Suprapubic skin (tissue), 3 donors: ENCODE results near the gene MAGI3.

Experiments used
- CTCF ChIP-seq, 2 donors: fragments of 200-600 bp in 1 of 2; fragments of 450-650 bp in 1 of 2; sonication (generic) in 1 of 2; IDR thresholded peaks; one replicate each; pipeline ENCODE4 v1.5.1; 2016 to 2019; ENCODE audit warnings: antibody characterized with exemption in 2 of 2, mild to moderate bottlenecking in 1 of 2, moderate library complexity in 1 of 2
- POLR2A ChIP-seq, 2 donors: fragments of 450-650 bp; IDR thresholded peaks; one replicate each; pipeline ENCODE4 v1.6.1; 2017; ENCODE audit warnings: antibody characterized with exemption in 2 of 2, mild to moderate bottlenecking in 2 of 2, moderate library complexity in 2 of 2

DNA sequence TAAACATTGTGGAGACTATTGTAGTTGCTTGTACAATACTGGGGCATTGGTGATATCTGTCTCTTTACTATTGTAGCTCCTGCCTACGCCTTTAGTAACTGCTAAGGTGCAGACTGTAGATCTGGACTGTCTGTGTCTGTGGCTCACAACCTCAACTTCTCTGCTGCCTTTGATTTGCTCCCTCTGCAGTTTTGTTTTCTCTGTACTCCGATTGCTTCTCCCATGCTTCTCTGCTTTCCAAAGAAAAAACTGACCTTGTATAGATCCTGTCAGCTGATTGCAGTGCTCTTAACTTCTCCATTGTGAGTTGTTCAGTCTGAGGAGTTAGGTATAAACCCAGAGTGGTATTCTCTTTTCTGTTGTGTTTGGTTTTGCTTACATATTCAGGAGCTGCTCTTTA is 15.3 kb downstream of the MAGI3 start:
- TF ChIP-seq CTCF (IDR thresholded peaks at IDR 0.05) (no peak), POLR2A (IDR thresholded peaks at IDR 0.05) (no peak)
